ENCODE data around the gene ZBTB11.
"Not testable (repeated sequence)": the region's sequence is repeated elsewhere in the genome, so short reads cannot be mapped to it uniquely, and the experiment has no call there.

ZBTB11 gene

GRCh38 chr3:101690972-101691371 is 14.0 kb upstream of the ZBTB11 start:
- DNase-seq, result no peak

DNA sequence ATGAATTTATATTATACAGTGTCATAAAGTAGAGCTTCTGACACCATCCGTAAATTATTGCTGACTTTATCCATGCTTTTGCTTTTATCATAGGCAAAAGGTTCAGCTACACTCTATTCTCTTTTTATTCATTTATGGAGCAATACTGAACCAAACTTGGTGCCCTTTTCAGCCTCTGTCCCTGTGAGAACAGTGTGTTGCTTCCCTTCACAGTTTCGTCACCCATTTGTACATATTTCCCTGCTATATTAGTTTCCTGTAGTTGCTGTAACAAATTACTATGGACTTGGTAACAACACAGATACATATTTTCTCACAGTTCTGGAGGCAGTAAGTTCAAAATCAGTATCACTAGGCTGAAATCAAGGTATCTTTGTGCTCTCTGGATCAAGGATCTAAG is 12.4 kb upstream of the ZBTB11 start:
- DNase-seq, result no peak

GRCh38 chr3:101687142-101687931 is 10.4 kb upstream of the ZBTB11 start:
- DNase-seq, result peak; percentile 18

- DNase-seq, result peak; percentile 10
Measured at GRCh38 chr3:101685870-101686307, 9.0 kb upstream of the ZBTB11 start.

GRCh38 chr3:101685050-101685400 is 8.1 kb upstream of the ZBTB11 start:
- no peak for DNase-seq

DNA sequence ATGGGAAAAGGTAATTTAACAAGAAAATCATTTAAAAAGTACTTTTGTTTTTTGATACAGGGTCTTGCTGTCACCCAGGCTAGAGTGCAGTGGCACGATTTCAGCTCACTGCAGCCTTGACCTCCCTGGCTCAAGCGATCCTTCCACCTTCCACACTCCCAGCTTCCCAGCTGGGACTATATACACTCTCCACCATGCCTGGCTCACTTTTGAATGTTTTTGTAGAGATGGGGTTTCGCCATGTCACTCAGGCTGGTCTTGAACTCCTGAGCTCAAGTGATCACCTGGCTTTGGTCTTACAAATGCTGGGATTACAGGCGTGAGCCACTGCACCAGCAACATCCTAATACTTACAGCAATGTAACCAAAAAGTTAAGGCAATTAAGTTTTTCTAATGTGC is 3.5 kb upstream of the ZBTB11 start:
- DNase-seq, result no peak

DNA sequence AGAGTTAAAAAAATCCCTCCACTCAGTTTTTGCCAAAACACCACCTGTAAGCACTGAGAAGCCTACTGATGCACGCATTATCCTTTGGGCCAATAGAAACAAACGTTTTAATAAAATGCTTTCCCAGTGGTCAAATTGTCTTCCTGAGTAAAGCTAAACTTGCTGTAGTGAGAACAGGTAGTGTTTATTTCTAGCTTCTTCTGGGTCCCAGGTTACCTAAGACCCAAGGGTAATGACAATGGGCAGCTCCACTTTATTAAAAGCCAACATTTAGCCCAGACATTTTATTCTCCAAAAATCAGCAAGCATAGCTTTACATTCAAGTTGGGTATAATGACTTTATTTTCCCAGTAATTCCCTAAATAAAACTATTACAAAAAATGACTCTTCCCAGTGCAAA is 1.9 kb upstream of the ZBTB11 start:
- not testable (repeated sequence) for DNase-seq

DNA sequence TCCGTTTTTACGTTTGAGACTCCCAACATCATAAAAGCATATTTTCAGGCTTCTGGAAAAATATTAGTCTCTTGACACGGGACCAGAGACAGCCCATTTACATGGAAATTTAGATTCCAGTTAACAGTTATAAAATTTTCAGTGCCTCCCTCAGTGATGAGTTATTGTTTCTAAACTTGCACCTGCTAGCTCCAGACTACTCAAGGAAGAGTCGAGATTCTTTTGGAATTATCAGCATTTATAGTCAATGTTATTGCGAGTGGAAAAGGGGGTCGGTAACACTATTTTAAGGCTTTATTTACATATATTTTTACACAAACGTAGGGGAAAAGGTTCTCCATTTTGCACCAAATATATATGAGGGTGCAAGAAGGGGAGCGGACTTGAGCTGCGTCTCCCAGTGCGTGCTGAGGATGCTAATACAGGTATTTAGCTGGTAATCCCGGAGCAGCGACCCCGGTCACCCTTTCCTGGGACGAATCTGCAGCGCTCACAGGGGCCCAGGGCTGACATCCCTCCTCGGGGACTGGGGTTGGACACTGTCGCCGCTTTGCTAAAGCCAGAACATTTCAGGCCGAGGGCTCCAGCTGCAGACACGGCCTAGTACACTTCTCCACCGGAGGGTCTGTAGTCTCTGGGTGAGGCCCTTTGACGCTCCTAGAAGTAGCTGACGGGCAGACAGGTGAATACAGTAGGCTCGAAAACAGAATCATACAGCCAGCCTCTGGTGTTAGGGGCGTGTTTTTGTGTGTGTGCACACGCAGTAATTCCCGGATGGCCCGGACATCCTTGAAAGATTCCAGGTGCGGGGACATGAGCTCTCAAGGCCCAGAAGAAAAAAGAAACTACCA is 729 bp upstream of the ZBTB11 start:
- DNase-seq, result no peak

GRCh38 chr3:101676216-101676764 is 642 bp downstream of the ZBTB11 start:
- peak; percentile 97 for DNase-seq

- DNase-seq, result no peak
Measured at GRCh38 chr3:101675709-101676215, 1.2 kb downstream of the ZBTB11 start.

- DNase-seq, result no peak
Measured at GRCh38 chr3:101674518-101674917, 2.4 kb downstream of the ZBTB11 start.

DNA sequence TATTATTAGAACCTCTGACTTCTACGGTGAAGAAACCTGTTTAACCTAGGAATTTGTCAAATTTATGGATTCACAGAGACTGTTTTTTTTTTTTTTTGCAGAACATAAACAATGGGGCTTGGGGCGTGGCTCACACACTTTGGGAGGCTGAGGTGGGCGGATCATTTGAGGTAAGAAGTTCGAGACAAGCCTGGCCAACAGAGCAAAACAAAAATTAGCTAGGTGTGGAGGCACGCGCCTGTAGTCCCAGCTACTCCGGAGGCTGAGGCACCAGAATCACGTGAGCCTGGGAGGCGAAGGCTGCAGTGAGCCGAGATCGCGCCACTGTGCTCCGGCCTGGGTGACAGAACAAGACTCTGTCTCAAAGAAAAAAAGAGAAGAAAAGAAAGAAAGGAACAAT is 3.0 kb downstream of the ZBTB11 start:
- no peak for DNase-seq

DNA sequence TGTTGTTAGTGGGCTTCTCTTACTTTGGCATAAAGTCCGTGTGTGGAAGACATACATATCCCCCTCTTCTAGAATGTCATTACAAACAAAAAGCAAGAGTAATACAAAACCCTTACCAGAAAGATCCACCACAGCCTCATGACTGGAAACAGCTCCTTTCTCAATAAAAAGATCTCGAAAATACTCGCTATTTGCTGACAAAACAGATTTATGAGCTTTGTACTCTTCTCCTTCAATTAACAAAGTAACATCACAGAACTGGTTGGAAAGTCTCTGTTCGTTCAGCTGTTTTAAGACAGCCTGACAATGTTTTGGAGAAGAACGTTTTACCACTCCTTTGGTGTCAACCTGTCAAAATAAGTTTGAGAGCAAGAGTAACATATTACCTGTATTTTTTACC is 5.9 kb downstream of the ZBTB11 start:
- DNase-seq, result no peak

DNA sequence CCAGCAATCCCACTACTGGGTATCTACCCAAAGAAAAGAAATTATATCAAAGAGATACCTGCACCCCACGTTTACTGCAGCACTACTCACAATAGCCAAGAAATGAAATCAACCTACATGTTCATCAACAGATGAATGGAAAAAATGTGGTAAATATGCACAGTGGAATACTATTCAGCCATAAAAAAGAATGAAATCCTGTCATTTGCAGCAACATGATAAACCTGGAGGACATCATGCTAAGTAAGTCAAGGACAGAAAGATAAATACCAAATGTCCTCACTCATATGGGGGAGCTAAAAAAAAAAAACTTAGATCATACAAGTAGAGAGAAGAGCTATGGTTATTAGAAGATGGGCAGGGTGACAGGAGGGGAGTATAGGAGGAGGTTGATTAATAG is 9.1 kb downstream of the ZBTB11 start:
- no peak for DNase-seq

DNA sequence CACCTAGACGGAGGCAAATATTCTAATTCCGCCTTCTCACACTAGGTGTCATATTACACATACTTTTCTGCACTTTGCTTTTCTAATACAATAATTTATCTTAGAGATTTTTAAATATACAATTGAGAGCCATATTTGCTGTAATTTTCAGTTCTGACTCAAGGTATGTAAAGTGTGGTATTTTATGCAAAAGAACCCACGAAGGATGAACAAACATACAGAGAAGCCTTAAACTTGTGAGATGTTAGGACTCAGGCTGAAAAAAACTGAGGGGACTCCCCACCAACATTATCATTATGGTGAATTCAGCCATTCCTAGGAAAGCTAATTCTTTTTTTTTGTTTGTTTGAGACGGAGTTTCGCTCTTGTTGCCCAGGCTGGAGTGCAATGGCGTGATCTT is 9.6 kb downstream of the ZBTB11 start:
- no peak for DNase-seq

GRCh38 chr3:101665851-101666250 is 11.1 kb downstream of the ZBTB11 start:
- no peak for DNase-seq

- no peak for DNase-seq
Measured at GRCh38 chr3:101665357-101665756, 11.6 kb downstream of the ZBTB11 start.

DNA sequence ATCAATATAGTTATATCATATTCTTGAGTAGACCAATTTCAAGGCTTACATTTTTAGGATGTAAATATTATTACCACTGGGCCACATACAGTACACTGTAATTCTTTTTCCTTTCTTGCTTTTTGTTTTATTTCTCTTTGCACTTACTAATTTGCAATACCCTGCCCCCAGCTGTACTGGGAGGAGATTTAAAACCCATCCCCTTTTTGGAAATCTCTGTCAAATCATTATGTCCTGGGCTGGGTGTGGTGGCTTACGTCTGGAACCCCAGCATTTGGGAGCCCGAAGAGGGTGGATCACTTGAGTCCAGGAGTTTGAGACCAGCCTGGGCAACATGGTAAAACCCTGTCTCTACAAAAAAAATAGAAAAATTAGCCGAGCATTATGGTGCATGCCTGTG is 16.2 kb downstream of the ZBTB11 start:
- no peak for DNase-seq

DNA sequence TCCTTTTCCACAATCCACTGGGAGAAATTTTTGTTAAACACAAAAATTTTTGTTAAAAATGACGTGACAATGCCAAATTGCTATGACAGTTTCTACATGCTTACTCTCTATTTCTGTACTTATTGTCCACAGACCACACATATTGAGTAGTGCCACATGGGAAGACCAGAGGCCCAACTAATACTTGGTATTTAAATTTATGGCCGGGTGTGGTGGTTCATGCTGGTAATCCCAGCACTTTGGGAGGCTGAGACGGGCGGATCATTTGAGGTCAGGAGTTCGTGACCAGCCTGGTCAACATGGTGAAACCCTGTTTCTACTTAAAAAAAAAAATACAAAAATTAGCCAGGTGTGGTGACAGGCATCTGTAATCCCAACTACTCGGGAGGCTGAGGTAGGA is 20.3 kb downstream of the ZBTB11 start:
- DNase-seq, result no peak

GRCh38 chr3:101646726-101647125 is 30.2 kb downstream of the ZBTB11 start:
- peak; percentile 1 for DNase-seq

GRCh38 chr3:101643861-101644613 is 32.9 kb downstream of the ZBTB11 start:
- DNase-seq, result peak; percentile 74

- no peak for DNase-seq
Measured at GRCh38 chr3:101643009-101643844, 33.7 kb downstream of the ZBTB11 start.

Data from fibroblast of skin of back (primary cell).